Measurements from ENCODE around the gene CAMTA2.

Gene CAMTA2

GRCh38 chr17:4968486-4969046 is 18.9 kb downstream of the CAMTA2 start:
- peak; percentile 43 for DNase-seq

GRCh38 chr17:4967539-4968485 is 19.7 kb downstream of the CAMTA2 start, which contains the start of gene SPAG7:
Gene SPAG7, minus strand, starts transcription at chr17:4967817. Its CDS starts 13 bp downstream, at chr17:4967804.
- DNase-seq = peak; percentile 89

GRCh38 chr17:4966844-4967538 is 20.5 kb downstream of the CAMTA2 start:
- DNase-seq = peak; percentile 87

- no peak for DNase-seq
These were observed 22.0 kb downstream of the CAMTA2 start for GRCh38 chr17:4965311-4965986.

GRCh38 chr17:4960279-4960922 is 27.1 kb downstream of the CAMTA2 start:
- DNase-seq = no peak

GRCh38 chr17:4959261-4959965 is 28.1 kb downstream of the CAMTA2 start:
- no peak for DNase-seq

- no peak for DNase-seq
These were observed 29.4 kb downstream of the CAMTA2 start for GRCh38 chr17:4958102-4958501.

GRCh38 chr17:4956493-4957061 is 30.9 kb downstream of the CAMTA2 start:
- DNase-seq = peak; percentile 52

GRCh38 chr17:4955091-4955490 is 32.4 kb downstream of the CAMTA2 start:
- DNase-seq = no peak

- DNase-seq = no peak
These were observed 34.0 kb downstream of the CAMTA2 start for GRCh38 chr17:4953451-4953961.

GRCh38 chr17:4951486-4951885 is 36.0 kb downstream of the CAMTA2 start:
- no peak for DNase-seq

- DNase-seq = no peak
These were observed 36.7 kb downstream of the CAMTA2 start, which contains the start of gene ENO3 for GRCh38 chr17:4950746-4951204. Gene ENO3, plus strand, starts transcription at chr17:4951119. Its CDS starts 711 bp downstream, at chr17:4951830.

GRCh38 chr17:4950075-4950745 is 37.3 kb downstream of the CAMTA2 start:
- DNase-seq = no peak

- DNase-seq = peak; percentile 71
These were observed 38.0 kb downstream of the CAMTA2 start for GRCh38 chr17:4949321-4950074.

- peak; percentile 72 for DNase-seq
These were observed 38.5 kb downstream of the CAMTA2 start for GRCh38 chr17:4948931-4949320.

GRCh38 chr17:4948166-4948930 is 39.1 kb downstream of the CAMTA2 start, which contains the start of gene PFN1:
Gene PFN1, minus strand, starts transcription at chr17:4948530. Its CDS starts 136 bp downstream, at chr17:4948394.
- DNase-seq = peak; percentile 87

- peak; percentile 69 for DNase-seq
These were observed 39.9 kb downstream of the CAMTA2 start for GRCh38 chr17:4947411-4948165.

- no peak for DNase-seq
These were observed 40.5 kb downstream of the CAMTA2 start for GRCh38 chr17:4947010-4947410.

Measured in stimulated activated CD4-positive, alpha-beta T cell treated with anti-CD3 and anti-CD28 coated beads, Interleukin-12 subunit alpha, Interleukin-12 subunit beta, amount 100 ng/mL, for 4 hours (primary cell).